GM19397 (cell line): ENCODE data around the gene CMC2.

ENCODE experiments used
- ATAC-seq: cut with Tn5 transposase; IDR thresholded peaks from one replicate; pipeline ENCODE4 v1.9.1; 2021; ENCODE audit warnings: mild to moderate bottlenecking, moderate library complexity; ENCODE audit not compliant: unreplicated experiment

Gene CMC2

GRCh38 chr16:80936410-80936809, 70.3 kb downstream of the CMC2 start:
- no peak for ATAC-seq

GRCh38 chr16:80935691-80936090, 71.0 kb downstream of the CMC2 start:
- ATAC-seq = no peak

GRCh38 chr16:80932708-80933095, 74.0 kb downstream of the CMC2 start:
- no peak for ATAC-seq

GRCh38 chr16:80931801-80932707, 74.6 kb downstream of the CMC2 start:
- ATAC-seq = no peak

GRCh38 chr16:80924372-80924978, 82.2 kb downstream of the CMC2 start:
- ATAC-seq = no peak

- no peak for ATAC-seq
Observed at GRCh38 chr16:80923356-80923755, 83.3 kb downstream of the CMC2 start.
